K562 (cell line): ENCODE data around the gene GNAT1. TPM values are rescaled to one million over a fixed set of nuclear protein-coding genes. Genes with fewer than 3 reads are reported as not detected.

Source experiments
- CBX5 ChIP-seq: IDR thresholded peaks from 2 replicates; pipeline ENCODE4 v1.6.1; 2014; ENCODE audit warnings: low read depth, borderline replicate concordance
- CREB1 ChIP-seq, 2 experiments: sonication (generic) in 1 of 2; formaldehyde crosslinking in 1 of 2; IDR thresholded peaks; 2 replicates each; pipeline versions ENCODE4 v1.6.1 to v1.8.0; 2012 to 2022; ENCODE audit warnings: inconsistent platforms in 1 of 2, mild to moderate bottlenecking in 1 of 2, missing genetic modification reagents in 1 of 2, moderate library complexity in 1 of 2
- MBD2 ChIP-seq: sonication (generic); IDR thresholded peaks from 2 replicates; pipeline ENCODE4 v1.6.1; 2016; ENCODE audit warnings: low read depth, borderline replicate concordance
- NCOA4 ChIP-seq: fragments of 450-650 bp; IDR thresholded peaks from 2 replicates; pipeline ENCODE4 v1.6.1; 2018; ENCODE audit warnings: mild to moderate bottlenecking; ENCODE audit not compliant: partially characterized antibody
- NR2F6 ChIP-seq: fragments of 450-650 bp; formaldehyde crosslinking; IDR thresholded peaks from 2 replicates; pipeline ENCODE4 v1.4.0; 2020; ENCODE audit warnings: mild to moderate bottlenecking
- SREBF1 ChIP-seq: fragments of 150-350 bp; IDR thresholded peaks from 2 replicates; pipeline ENCODE4 v1.6.1; 2014; ENCODE audit warnings: antibody characterized with exemption, low read depth, low read length, borderline replicate concordance
- TCF7L2 ChIP-seq: fragments of 150-350 bp; IDR thresholded peaks from 2 replicates; pipeline ENCODE4 v1.6.1; 2016; ENCODE audit warnings: low read depth, mild to moderate bottlenecking, low read length, moderate library complexity
- THRA ChIP-seq: fragments of 450-650 bp; IDR thresholded peaks from 2 replicates; pipeline ENCODE4 v1.6.1; 2017; ENCODE audit warnings: mild to moderate bottlenecking, moderate library complexity
- ZBTB7A ChIP-seq: IDR thresholded peaks from 2 replicates; pipeline ENCODE4 v1.6.1; 2011; ENCODE audit warnings: low read depth, mild to moderate bottlenecking, low read length, moderate library complexity, borderline replicate concordance; ENCODE audit not compliant: control insufficient read depth
- ZC3H4 ChIP-seq: sonication (generic); formaldehyde crosslinking; IDR thresholded peaks from 2 replicates; pipeline ENCODE4 v1.9.0; 2021; ENCODE audit warnings: missing genetic modification reagents, borderline replicate concordance
- ZNF253 ChIP-seq: fragments of 250-450 bp; sonication (Bioruptor Pico); conservative IDR thresholded peaks from 2 replicates; pipeline ENCODE4 v1.6.1; 2021; ENCODE audit warnings: mild to moderate bottlenecking
- ZNF445 ChIP-seq: fragments of 250-450 bp; sonication (Bioruptor Pico); IDR thresholded peaks from 2 replicates; pipeline ENCODE4 v1.4.0; 2020; ENCODE audit warnings: low read depth, mild to moderate bottlenecking, moderate library complexity
- ZNF699 ChIP-seq: fragments of 250-450 bp; sonication (Bioruptor Pico); IDR thresholded peaks from 2 replicates; pipeline ENCODE4 v1.8.0; 2021; ENCODE audit warnings: mild to moderate bottlenecking, moderate library complexity; ENCODE audit not compliant: insufficient replicate concordance
- ZNF717 ChIP-seq: fragments of 250-450 bp; sonication (Bioruptor Pico); IDR thresholded peaks from 2 replicates; pipeline ENCODE4 v1.5.0; 2021
- polyA plus RNA-seq, 8 experiments: library from polyadenylated mRNA; depleted of rRNA in 4 of 8; stranded (reverse) in 5 of 8; unstranded in 3 of 8; fragments of >200 nt; fragmentation: Nextera tagmentation in 2 of 8; fragmentation: Illumina TruSeq in 1 of 8; extraction: Ambion mirVana in 2 of 8; extraction: Trizol in 1 of 8; gene quantifications; 2 replicates each; pipeline versions ENCODE4 v1.2.1 to v1.2.3, GENCODE V29; 2011 to 2014; ENCODE audit warnings: inconsistent platforms in 1 of 8, missing spikeins in 1 of 8
- total RNA-seq, 7 experiments: library from RNA; depleted of rRNA in 6 of 7; stranded (reverse); fragments of >200 nt in 6 of 7; fragmentation: Illumina TruSeq in 2 of 7; extraction: Trizol in 2 of 7; gene quantifications; 2 replicates each; pipeline versions ENCODE4 v1.2.1 to v1.2.3, GENCODE V29; 2011 to 2021; ENCODE audit warnings: low replicate concordance in 1 of 7
- TF ChIP-seq, protein P1 (sequence below), 2 experiments: fragments of 450-650 bp; IDR thresholded peaks; 2 replicates each; pipeline ENCODE4 v1.6.1; 2016
- TF ChIP-seq, protein P2 (sequence below), 2 experiments: fragments of 450-650 bp; IDR thresholded peaks; 2 replicates each; pipeline ENCODE4 v1.6.1; 2018; ENCODE audit warnings: mild to moderate bottlenecking in 2 of 2, low read depth in 1 of 2; ENCODE audit not compliant: partially characterized antibody in 2 of 2
- TF ChIP-seq, protein P3 (sequence below): sonication (generic); formaldehyde crosslinking; IDR thresholded peaks from 2 replicates; pipeline ENCODE4 v1.8.1; 2022; ENCODE audit warnings: missing genetic modification reagents
- TF ChIP-seq, protein P4 (sequence below): fragments of 450-650 bp; formaldehyde crosslinking; conservative IDR thresholded peaks from 2 replicates; pipeline ENCODE4 v1.4.0; 2022; ENCODE audit warnings: mild to moderate bottlenecking, missing genetic modification characterization

Gene GNAT1
- total and polyA plus RNA-seq, 9 of the 15 experiments (the other 6 are each of a cell fraction or from before 2014, with no cell fraction given), result not detected

DNA sequence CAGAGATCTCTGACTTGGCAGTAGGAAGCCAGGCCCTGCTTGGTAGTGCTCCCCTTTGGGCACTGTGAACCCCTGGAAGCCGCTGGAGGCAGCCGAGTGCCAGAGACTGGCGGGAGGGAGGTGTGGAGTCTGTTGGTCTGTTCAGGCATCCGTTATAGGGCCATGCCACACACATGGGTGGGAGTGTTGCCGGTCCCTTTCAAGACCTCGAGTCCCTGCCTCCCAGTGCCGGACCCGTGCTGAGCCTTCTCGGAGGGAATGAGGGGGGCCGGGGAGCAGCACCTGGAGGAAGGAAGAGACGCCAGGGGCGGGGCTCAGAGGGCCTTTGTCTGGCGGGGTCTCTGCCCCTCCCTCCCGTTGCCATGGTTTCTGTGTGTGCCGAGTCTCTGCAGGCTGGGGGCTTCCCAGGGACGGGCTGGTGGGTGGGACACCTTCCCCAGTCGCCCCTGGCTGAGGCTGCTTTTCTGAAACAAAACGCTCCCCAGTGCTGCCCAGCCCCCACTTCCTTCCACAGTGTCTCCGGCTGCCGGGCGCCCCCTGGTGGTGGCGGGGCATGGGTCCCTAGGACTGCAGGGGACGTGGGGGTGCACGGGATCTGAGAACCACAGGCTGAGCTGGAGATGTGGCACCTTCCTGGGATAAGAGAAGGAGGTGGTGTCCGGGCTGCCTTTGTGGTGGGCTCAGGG is 54.6 kb downstream of the GNAT1 start (continued):
- TF ChIP-seq, protein P1, sequence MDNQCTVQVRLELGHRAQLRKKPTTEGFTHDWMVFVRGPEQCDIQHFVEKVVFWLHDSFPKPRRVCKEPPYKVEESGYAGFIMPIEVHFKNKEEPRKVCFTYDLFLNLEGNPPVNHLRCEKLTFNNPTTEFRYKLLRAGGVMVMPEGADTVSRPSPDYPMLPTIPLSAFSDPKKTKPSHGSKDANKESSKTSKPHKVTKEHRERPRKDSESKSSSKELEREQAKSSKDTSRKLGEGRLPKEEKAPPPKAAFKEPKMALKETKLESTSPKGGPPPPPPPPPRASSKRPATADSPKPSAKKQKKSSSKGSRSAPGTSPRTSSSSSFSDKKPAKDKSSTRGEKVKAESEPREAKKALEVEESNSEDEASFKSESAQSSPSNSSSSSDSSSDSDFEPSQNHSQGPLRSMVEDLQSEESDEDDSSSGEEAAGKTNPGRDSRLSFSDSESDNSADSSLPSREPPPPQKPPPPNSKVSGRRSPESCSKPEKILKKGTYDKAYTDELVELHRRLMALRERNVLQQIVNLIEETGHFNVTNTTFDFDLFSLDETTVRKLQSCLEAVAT (IDR thresholded peaks at IDR 0.05), result no peak
- TF ChIP-seq, protein P2, sequence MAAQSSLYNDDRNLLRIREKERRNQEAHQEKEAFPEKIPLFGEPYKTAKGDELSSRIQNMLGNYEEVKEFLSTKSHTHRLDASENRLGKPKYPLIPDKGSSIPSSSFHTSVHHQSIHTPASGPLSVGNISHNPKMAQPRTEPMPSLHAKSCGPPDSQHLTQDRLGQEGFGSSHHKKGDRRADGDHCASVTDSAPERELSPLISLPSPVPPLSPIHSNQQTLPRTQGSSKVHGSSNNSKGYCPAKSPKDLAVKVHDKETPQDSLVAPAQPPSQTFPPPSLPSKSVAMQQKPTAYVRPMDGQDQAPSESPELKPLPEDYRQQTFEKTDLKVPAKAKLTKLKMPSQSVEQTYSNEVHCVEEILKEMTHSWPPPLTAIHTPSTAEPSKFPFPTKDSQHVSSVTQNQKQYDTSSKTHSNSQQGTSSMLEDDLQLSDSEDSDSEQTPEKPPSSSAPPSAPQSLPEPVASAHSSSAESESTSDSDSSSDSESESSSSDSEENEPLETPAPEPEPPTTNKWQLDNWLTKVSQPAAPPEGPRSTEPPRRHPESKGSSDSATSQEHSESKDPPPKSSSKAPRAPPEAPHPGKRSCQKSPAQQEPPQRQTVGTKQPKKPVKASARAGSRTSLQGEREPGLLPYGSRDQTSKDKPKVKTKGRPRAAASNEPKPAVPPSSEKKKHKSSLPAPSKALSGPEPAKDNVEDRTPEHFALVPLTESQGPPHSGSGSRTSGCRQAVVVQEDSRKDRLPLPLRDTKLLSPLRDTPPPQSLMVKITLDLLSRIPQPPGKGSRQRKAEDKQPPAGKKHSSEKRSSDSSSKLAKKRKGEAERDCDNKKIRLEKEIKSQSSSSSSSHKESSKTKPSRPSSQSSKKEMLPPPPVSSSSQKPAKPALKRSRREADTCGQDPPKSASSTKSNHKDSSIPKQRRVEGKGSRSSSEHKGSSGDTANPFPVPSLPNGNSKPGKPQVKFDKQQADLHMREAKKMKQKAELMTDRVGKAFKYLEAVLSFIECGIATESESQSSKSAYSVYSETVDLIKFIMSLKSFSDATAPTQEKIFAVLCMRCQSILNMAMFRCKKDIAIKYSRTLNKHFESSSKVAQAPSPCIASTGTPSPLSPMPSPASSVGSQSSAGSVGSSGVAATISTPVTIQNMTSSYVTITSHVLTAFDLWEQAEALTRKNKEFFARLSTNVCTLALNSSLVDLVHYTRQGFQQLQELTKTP (IDR thresholded peaks at IDR 0.05; ENCODE audit: low read depth in 1 of 2, partially characterized antibody in 2 of 2), result no peak
- TF ChIP-seq ZNF445 (no peak), ZNF717 (no peak), ZC3H4 (CRISPR knock-in tag) (no peak), CBX5 (no peak), CREB1 (IDR thresholded peaks at IDR 0.05) (no peak), CREB1 (CRISPR knock-in tag; IDR thresholded peaks at IDR 0.05) (no peak), ZNF253 (CRISPR knock-in tag) (no peak), ZNF699 (CRISPR knock-in tag) (no peak), MBD2 (no peak; the same call in 1 of the 2 replicates), SREBF1 (no peak), ZBTB7A (peak; percentile 73; the same call in 1 of the 2 replicates), NCOA4 (no peak), NR2F6 (no peak), THRA (no peak), TCF7L2 (no peak)
- TF ChIP-seq, protein P3, sequence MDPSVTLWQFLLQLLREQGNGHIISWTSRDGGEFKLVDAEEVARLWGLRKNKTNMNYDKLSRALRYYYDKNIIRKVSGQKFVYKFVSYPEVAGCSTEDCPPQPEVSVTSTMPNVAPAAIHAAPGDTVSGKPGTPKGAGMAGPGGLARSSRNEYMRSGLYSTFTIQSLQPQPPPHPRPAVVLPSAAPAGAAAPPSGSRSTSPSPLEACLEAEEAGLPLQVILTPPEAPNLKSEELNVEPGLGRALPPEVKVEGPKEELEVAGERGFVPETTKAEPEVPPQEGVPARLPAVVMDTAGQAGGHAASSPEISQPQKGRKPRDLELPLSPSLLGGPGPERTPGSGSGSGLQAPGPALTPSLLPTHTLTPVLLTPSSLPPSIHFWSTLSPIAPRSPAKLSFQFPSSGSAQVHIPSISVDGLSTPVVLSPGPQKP, result no peak
- TF ChIP-seq, protein P4, sequence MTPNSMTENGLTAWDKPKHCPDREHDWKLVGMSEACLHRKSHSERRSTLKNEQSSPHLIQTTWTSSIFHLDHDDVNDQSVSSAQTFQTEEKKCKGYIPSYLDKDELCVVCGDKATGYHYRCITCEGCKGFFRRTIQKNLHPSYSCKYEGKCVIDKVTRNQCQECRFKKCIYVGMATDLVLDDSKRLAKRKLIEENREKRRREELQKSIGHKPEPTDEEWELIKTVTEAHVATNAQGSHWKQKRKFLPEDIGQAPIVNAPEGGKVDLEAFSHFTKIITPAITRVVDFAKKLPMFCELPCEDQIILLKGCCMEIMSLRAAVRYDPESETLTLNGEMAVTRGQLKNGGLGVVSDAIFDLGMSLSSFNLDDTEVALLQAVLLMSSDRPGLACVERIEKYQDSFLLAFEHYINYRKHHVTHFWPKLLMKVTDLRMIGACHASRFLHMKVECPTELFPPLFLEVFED (CRISPR knock-in tag), result no peak
